Activated CD8-positive, alpha-beta T cell treated with anti-CD3 and anti-CD28 coated beads for 36 hours (primary cell): ENCODE results near the gene CDH13. TPM values are rescaled to one million over a fixed set of nuclear protein-coding genes. Genes with fewer than 3 reads are reported as not detected.

Experiments used
- ATAC-seq: fragments of 200-7000 bp; cut with Tn5 transposase; one replicate; pipeline ENCODE4 v1.10.0; 2021; ENCODE audit warnings: mild to moderate bottlenecking, moderate library complexity
- CTCF ChIA-PET: fragments of 350-600 bp; sonication (Branson Sonifier 250); formaldehyde crosslinking; loops from one replicate; lab custom pipeline; 2021; ENCODE audit warnings: antibody characterized with exemption; lab: Charles Lee
- POLR2A ChIA-PET: fragments of 350-600 bp; sonication (Branson Sonifier 250); formaldehyde crosslinking; loops from one replicate; lab custom pipeline; 2021; ENCODE audit warnings: antibody characterized with exemption; lab: Charles Lee
- DNase-seq: peaks from one replicate; pipeline ENCODE4 v3.0.0-alpha.2; 2020
- H3K27ac Mint-ChIP-seq: one replicate; pipeline ENCODE4 v1.8.0; 2021; ENCODE audit warnings: mild to moderate bottlenecking, mixed read lengths
- H3K27me3 Mint-ChIP-seq: one replicate; pipeline ENCODE4 v1.8.0; 2021; ENCODE audit warnings: mixed read lengths
- H3K36me3 Mint-ChIP-seq: one replicate; pipeline ENCODE4 v1.8.0; 2021; ENCODE audit warnings: low read depth, mixed read lengths
- H3K4me1 Mint-ChIP-seq: one replicate; pipeline ENCODE4 v1.8.0; 2021; ENCODE audit warnings: low read depth, mixed read lengths
- H3K4me3 Mint-ChIP-seq: one replicate; pipeline ENCODE4 v1.8.0; 2021; ENCODE audit warnings: mild to moderate bottlenecking, moderate library complexity, mixed read lengths
- H3K9me3 Mint-ChIP-seq: one replicate; pipeline ENCODE4 v1.8.0; 2021; ENCODE audit warnings: mixed read lengths
- CTCF ChIP-seq: fragments of 200-600 bp; IDR thresholded peaks from one replicate; pipeline ENCODE4 v1.8.0; 2022; ENCODE audit warnings: antibody characterized with exemption, mild to moderate bottlenecking
- intact Hi-C: fragments of 100-400 bp; cut with micrococcal nuclease; formaldehyde crosslinking; loops from one replicate; pipeline ENCODE4 v1.10.0; 2022
- total RNA-seq, 2 experiments: library from RNA; stranded (reverse); gene quantifications; one replicate each; pipeline ENCODE4 v1.2.3, GENCODE V29; 2021

The CDH13 gene
- total RNA-seq, 2 experiments from 2014 or later, result not detected

- H3K4me3 Mint-ChIP-seq, result no peak overlapping the region
- no peaks in the 10 kb centered on the region for H3K4me1 Mint-ChIP-seq
- no peaks in the 10 kb centered on the region for H3K9me3 Mint-ChIP-seq
- H3K27me3 Mint-ChIP-seq, result no peaks in the 10 kb centered on the region
- CTCF ChIA-PET, result no interaction called here
- intact Hi-C loops, result loop anchor here (5.0 kb wide), 1 partner anchor 1188 kb away; no protein-coding TSS in a partner anchor
- H3K27ac Mint-ChIP-seq, result no peak overlapping the region
- DNase-seq, result no peak
- ATAC-seq, result no peak
- TF ChIP-seq CTCF, result no peak
- no peaks in the 10 kb centered on the region for H3K36me3 Mint-ChIP-seq
- POLR2A ChIA-PET, result no interaction called here
Measured at GRCh38 chr16:83449861-83450260, 823.1 kb downstream of the CDH13 start.

- no peaks in the 10 kb centered on the region for H3K27me3 Mint-ChIP-seq
- intact Hi-C loops, result no loop called here
- H3K4me1 Mint-ChIP-seq, result no peaks in the 10 kb centered on the region
- no peak for TF ChIP-seq CTCF
- H3K36me3 Mint-ChIP-seq, result no peaks in the 10 kb centered on the region
- no peaks in the 10 kb centered on the region for H3K9me3 Mint-ChIP-seq
- POLR2A ChIA-PET, result interaction anchor here (0.6 kb wide), 1 partner anchor 102 kb away, joined by 3 read pairs; no protein-coding TSS in a partner anchor
- CTCF ChIA-PET, result no interaction called here
- no peak for ATAC-seq
- no peak overlapping the region for H3K27ac Mint-ChIP-seq
- no peak for DNase-seq
- no peak overlapping the region for H3K4me3 Mint-ChIP-seq
Measured at GRCh38 chr16:83453977-83454376, 827.2 kb downstream of the CDH13 start.

- TF ChIP-seq CTCF, result no peak
- H3K4me1 Mint-ChIP-seq, result no peaks in the 10 kb centered on the region
Measured at GRCh38 chr16:83455716-83456115, 828.9 kb downstream of the CDH13 start.

GRCh38 chr16:83456934-83457333 lies 830.2 kb downstream of the CDH13 start:
- no peaks in the 10 kb centered on the region for H3K9me3 Mint-ChIP-seq
- H3K27me3 Mint-ChIP-seq, result no peaks in the 10 kb centered on the region
- POLR2A ChIA-PET, result no interaction called here
- intact Hi-C loops, result no loop called here
- DNase-seq (no peak), ATAC-seq (no peak)
- TF ChIP-seq CTCF, result no peak
- CTCF ChIA-PET, result no interaction called here
- H3K4me1 Mint-ChIP-seq, result no peaks in the 10 kb centered on the region
- H3K36me3 Mint-ChIP-seq, result no peaks in the 10 kb centered on the region
- H3K27ac Mint-ChIP-seq, result no peak overlapping the region
- H3K4me3 Mint-ChIP-seq, result no peak overlapping the region

More at GRCh38 chr16:83455716-83456115, 828.9 kb downstream of the CDH13 start:
- ChIA-PET CTCF (no interaction called here), POLR2A (no interaction called here)
- Mint-ChIP-seq H3K36me3 (no peaks in the 10 kb centered on the region), H3K27me3 (no peaks in the 10 kb centered on the region), H3K4me3 (no peak overlapping the region), H3K27ac (no peak overlapping the region), H3K9me3 (no peaks in the 10 kb centered on the region)
- intact Hi-C loops, result no loop called here
- no peak for DNase-seq
- ATAC-seq, result no peak

GRCh38 chr16:83458612-83459011 lies 831.8 kb downstream of the CDH13 start:
- H3K27ac Mint-ChIP-seq, result no peak overlapping the region
- POLR2A ChIA-PET, result no interaction called here
- CTCF ChIA-PET, result no interaction called here
- intact Hi-C loops, result no loop called here
- ATAC-seq (no peak), DNase-seq (no peak)
- no peaks in the 10 kb centered on the region for H3K36me3 Mint-ChIP-seq
- no peak overlapping the region for H3K4me3 Mint-ChIP-seq
- H3K27me3 Mint-ChIP-seq, result no peaks in the 10 kb centered on the region
- no peak for TF ChIP-seq CTCF
- H3K4me1 Mint-ChIP-seq, result no peaks in the 10 kb centered on the region
- no peaks in the 10 kb centered on the region for H3K9me3 Mint-ChIP-seq
